ENCODE results near the gene PLEKHO1.

GRCh38 chr1:150150133-150151021 lies 661 bp downstream of the PLEKHO1 start:
- no peak for TF ChIP-seq POLR2AphosphoS5 (IDR thresholded peaks at IDR 0.05; ENCODE audit: low read depth, low read length)
- TF ChIP-seq POLR2A (IDR thresholded peaks at IDR 0.05; ENCODE audit: low read depth, low read length) = no peak
